Breast epithelium (tissue), 4 donors: ENCODE results near the gene CNTNAP1. TPM values are rescaled to one million over a fixed set of nuclear protein-coding genes. Genes with fewer than 3 reads are reported as not detected.

Experiments
- DNase-seq, 2 donors: peaks; one replicate each; pipeline ENCODE4 v3.0.0-alpha.2; 2019; ENCODE audit warnings: low spot score in 2 of 2
- H3K27ac ChIP-seq, 2 donors: fragments of 200-600 bp; sonication (generic) in 1 of 2; one replicate each; pipeline ENCODE4 v1.5.1; 2016 to 2019; ENCODE audit warnings: mild to moderate bottlenecking in 1 of 2
- H3K27me3 ChIP-seq, 2 donors: fragments of 200-600 bp; sonication (generic) in 1 of 2; one replicate each; pipeline versions ENCODE4 v1.5.1 to v1.6.0; 2017 to 2019; ENCODE audit warnings: control low read depth in 1 of 2, mild to moderate bottlenecking in 1 of 2
- H3K36me3 ChIP-seq: fragments of 200-600 bp; one replicate; pipeline ENCODE4 v1.5.1; 2019
- H3K4me1 ChIP-seq, 2 donors: fragments of 200-600 bp; sonication (generic); one replicate each; pipeline ENCODE4 v1.5.1; 2016 to 2019; ENCODE audit warnings: control low read depth in 1 of 2
- H3K4me3 ChIP-seq, 3 donors: fragments of 200-600 bp; sonication (generic); 1 replicate in 2 of 3; 2 replicates in 1 of 3; pipeline ENCODE4 v1.5.1; 2016 to 2019; ENCODE audit warnings: mild to moderate bottlenecking in 3 of 3, moderate library complexity in 2 of 3
- H3K9me3 ChIP-seq, 2 donors: fragments of 200-600 bp; sonication (generic) in 1 of 2; one replicate each; pipeline ENCODE4 v1.5.1; 2016 to 2019; ENCODE audit warnings: control low read depth in 1 of 2
- POLR2A ChIP-seq: fragments of 450-650 bp; IDR thresholded peaks from one replicate; pipeline ENCODE4 v1.6.1; 2016; ENCODE audit warnings: antibody characterized with exemption, mild to moderate bottlenecking, moderate library complexity
- POLR2AphosphoS5 ChIP-seq, 3 donors: sonication (generic); formaldehyde crosslinking; IDR thresholded peaks; one replicate each; pipeline ENCODE4 v1.6.1; 2017; ENCODE audit warnings: antibody characterized with exemption in 3 of 3
- intact Hi-C: fragments of 100-400 bp; cut with DNase I; formaldehyde crosslinking; loops from one replicate; pipeline ENCODE4 v1.15.1; 2023; ENCODE audit warnings: low total_unique reads
- total RNA-seq, 3 donors: library from RNA; depleted of rRNA; stranded (reverse); fragments of >200 nt; gene quantifications; one replicate each; pipeline ENCODE4 v1.1.0, GENCODE V29; 2016
- TF ChIP-seq, protein P1 (sequence below), 3 donors: fragments of 450-650 bp; IDR thresholded peaks; one replicate each; pipeline ENCODE4 v1.5.1; 2016 to 2017; ENCODE audit warnings: antibody characterized with exemption in 3 of 3, mild to moderate bottlenecking in 3 of 3, moderate library complexity in 3 of 3

CNTNAP1 gene
- total RNA-seq, 3 donors from 2014 or later = 1.8 to 4.9 (median 3.7) TPM

GRCh38 chr17:42682722-42683403 lies 532 bp downstream of the CNTNAP1 start:
- H3K27me3 ChIP-seq = no peaks in the 10 kb centered on the region
- H3K9me3 ChIP-seq = no peaks in the 10 kb centered on the region
- TF ChIP-seq POLR2A (no peak), POLR2AphosphoS5 (IDR thresholded peaks at IDR 0.05) (no peak)
- TF ChIP-seq, protein P1, sequence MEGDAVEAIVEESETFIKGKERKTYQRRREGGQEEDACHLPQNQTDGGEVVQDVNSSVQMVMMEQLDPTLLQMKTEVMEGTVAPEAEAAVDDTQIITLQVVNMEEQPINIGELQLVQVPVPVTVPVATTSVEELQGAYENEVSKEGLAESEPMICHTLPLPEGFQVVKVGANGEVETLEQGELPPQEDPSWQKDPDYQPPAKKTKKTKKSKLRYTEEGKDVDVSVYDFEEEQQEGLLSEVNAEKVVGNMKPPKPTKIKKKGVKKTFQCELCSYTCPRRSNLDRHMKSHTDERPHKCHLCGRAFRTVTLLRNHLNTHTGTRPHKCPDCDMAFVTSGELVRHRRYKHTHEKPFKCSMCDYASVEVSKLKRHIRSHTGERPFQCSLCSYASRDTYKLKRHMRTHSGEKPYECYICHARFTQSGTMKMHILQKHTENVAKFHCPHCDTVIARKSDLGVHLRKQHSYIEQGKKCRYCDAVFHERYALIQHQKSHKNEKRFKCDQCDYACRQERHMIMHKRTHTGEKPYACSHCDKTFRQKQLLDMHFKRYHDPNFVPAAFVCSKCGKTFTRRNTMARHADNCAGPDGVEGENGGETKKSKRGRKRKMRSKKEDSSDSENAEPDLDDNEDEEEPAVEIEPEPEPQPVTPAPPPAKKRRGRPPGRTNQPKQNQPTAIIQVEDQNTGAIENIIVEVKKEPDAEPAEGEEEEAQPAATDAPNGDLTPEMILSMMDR (IDR thresholded peaks at IDR 0.05) = no peak
- no peaks in the 10 kb centered on the region for H3K36me3 ChIP-seq
- H3K4me3 ChIP-seq = peak overlapping the region; percentile 47 to 73 (median 48)
- DNase-seq = no peak
- intact Hi-C loops = no loop called here
- H3K4me1 ChIP-seq = peaks cover 5 to 19% of the 10 kb centered on the region in 2 donors
- H3K27ac ChIP-seq = peak overlapping the region; percentile 42 to 78

GRCh38 chr17:42683407-42684034 lies 1.2 kb downstream of the CNTNAP1 start:
- Histone ChIP-seq H3K27ac (peak overlapping the region in 1 of 2 donors; percentile 78), H3K4me1 (peaks cover 5 to 19% of the 10 kb centered on the region in 2 donors)
- intact Hi-C loops = no loop called here

GRCh38 chr17:42684929-42685556 lies 2.7 kb downstream of the CNTNAP1 start:
- Histone ChIP-seq H3K27me3 (no peaks in the 10 kb centered on the region), H3K4me3 (no peak overlapping the region), H3K36me3 (no peaks in the 10 kb centered on the region), H3K9me3 (no peaks in the 10 kb centered on the region), H3K27ac (no peak overlapping the region), H3K4me1 (peaks cover 0 to 8% of the 10 kb centered on the region in 2 donors)
- intact Hi-C loops = no loop called here
- no peak for DNase-seq
- TF ChIP-seq POLR2AphosphoS5 (IDR thresholded peaks at IDR 0.05) = no peak
- TF ChIP-seq POLR2A = no peak
- TF ChIP-seq, protein P1 (IDR thresholded peaks at IDR 0.05) = no peak

More at GRCh38 chr17:42683407-42684034, 1.2 kb downstream of the CNTNAP1 start:
- Histone ChIP-seq H3K27me3 (no peaks in the 10 kb centered on the region), H3K36me3 (no peaks in the 10 kb centered on the region), H3K9me3 (no peaks in the 10 kb centered on the region), H3K4me3 (peak overlapping the region; percentile 47 to 73 (median 48))
- no peak for DNase-seq
- TF ChIP-seq, protein P1 (IDR thresholded peaks at IDR 0.05) = no peak
- no peak for TF ChIP-seq POLR2AphosphoS5 (IDR thresholded peaks at IDR 0.05)
- TF ChIP-seq POLR2A = no peak

DNA sequence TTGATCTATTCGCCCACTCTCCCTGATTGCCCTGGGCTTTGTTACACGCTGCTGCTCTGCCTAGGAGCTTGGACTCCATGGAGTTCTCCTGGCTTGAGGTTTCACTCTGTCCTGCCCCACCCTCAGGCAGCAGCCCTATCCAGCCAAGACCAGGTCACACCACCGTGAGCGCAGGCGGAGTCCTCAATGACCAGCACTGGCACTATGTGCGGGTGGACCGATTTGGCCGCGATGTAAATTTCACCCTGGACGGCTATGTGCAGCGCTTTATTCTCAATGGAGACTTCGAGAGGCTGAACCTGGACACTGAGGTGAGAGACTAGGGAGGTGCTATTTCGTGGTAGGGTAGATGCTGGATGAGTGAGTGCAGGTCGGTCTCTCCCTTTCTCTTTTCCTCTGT lies 3.5 kb downstream of the CNTNAP1 start:
- H3K27ac ChIP-seq = no peak overlapping the region
- no peak for DNase-seq
- H3K4me3 ChIP-seq = no peak overlapping the region
- H3K4me1 ChIP-seq = peaks cover 0 to 5% of the 10 kb centered on the region in 2 donors
- no peaks in the 10 kb centered on the region for H3K9me3 ChIP-seq
- TF ChIP-seq POLR2A = no peak
- TF ChIP-seq, protein P1 (IDR thresholded peaks at IDR 0.05) = no peak
- TF ChIP-seq POLR2AphosphoS5 (IDR thresholded peaks at IDR 0.05) = no peak
- intact Hi-C loops = no loop called here
- H3K27me3 ChIP-seq = no peaks in the 10 kb centered on the region
- H3K36me3 ChIP-seq = no peaks in the 10 kb centered on the region
